Fibroblast of the aortic adventitia (primary cell): ENCODE results near the gene EEF2. TPM values are rescaled to one million over a fixed set of nuclear protein-coding genes. Genes with fewer than 3 reads are reported as not detected.
"Not testable (repeated sequence)": the region's sequence is repeated elsewhere in the genome, so short reads cannot be mapped to it uniquely, and the experiment has no call there.

ENCODE experiments used
- DNase-seq: peaks from one replicate; pipeline ENCODE4 v3.0.0-alpha.2; 2010; ENCODE audit warnings: low read depth
- H3K4me3 ChIP-seq: 2 replicates; pipeline ENCODE4 v1.5.1; 2011; ENCODE audit warnings: low read depth, mild to moderate bottlenecking, control low read depth, low read length, moderate library complexity
- CTCF ChIP-seq: IDR thresholded peaks from 2 replicates; pipeline ENCODE4 v1.5.1; 2011; ENCODE audit warnings: mild to moderate bottlenecking, low read length, control low read depth, inconsistent platforms; ENCODE audit not compliant: insufficient read depth
- total RNA-seq: library from RNA; depleted of rRNA; stranded (reverse); fragments of >200 nt; gene quantifications from 2 replicates; pipeline ENCODE4 v1.2.3, GENCODE V29; 2012; ENCODE audit warnings: low replicate concordance

EEF2 gene
- total RNA-seq, 1 donor = 1,964 TPM

- H3K4me3 ChIP-seq = no peak overlapping the region
- DNase-seq = no peak
- TF ChIP-seq CTCF = no peak
Measured at GRCh38 chr19:4014541-4015491, 29.6 kb upstream of the EEF2 start.

- DNase-seq = no peak
- TF ChIP-seq CTCF = no peak
- no peak overlapping the region for H3K4me3 ChIP-seq
Measured at GRCh38 chr19:4013886-4014540, 28.8 kb upstream of the EEF2 start.

DNA sequence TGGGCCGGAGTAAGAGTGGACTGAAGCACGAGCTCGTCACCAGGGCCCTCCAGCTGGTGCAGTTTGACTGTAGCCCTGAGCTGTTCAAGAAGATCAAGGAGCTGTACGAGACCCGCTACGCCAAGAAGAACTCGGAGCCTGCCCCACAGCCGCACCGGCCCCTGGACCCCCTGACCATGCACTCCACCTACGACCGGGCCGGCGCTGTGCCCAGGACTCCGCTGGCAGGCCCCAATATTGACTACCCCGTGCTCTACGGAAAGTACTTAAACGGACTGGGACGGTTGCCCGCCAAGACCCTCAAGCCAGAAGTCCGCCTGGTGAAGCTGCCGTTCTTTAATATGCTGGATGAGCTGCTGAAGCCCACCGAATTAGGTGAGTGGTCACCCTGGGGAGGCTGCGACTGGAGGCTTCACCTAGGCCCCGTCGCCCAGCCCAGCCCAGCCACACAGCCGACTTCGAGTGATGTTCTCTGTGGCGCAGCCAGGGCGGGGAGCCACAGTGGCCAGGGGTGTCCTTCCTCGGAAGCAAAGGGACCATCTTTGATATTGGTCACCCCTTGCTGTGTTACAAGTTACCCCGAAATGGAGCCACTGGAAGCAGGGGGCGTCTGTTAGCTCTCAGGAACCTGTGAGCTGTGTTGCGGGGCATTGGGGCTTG is 27.8 kb upstream of the EEF2 start:
- no peak for TF ChIP-seq CTCF
- no peak for DNase-seq

DNA sequence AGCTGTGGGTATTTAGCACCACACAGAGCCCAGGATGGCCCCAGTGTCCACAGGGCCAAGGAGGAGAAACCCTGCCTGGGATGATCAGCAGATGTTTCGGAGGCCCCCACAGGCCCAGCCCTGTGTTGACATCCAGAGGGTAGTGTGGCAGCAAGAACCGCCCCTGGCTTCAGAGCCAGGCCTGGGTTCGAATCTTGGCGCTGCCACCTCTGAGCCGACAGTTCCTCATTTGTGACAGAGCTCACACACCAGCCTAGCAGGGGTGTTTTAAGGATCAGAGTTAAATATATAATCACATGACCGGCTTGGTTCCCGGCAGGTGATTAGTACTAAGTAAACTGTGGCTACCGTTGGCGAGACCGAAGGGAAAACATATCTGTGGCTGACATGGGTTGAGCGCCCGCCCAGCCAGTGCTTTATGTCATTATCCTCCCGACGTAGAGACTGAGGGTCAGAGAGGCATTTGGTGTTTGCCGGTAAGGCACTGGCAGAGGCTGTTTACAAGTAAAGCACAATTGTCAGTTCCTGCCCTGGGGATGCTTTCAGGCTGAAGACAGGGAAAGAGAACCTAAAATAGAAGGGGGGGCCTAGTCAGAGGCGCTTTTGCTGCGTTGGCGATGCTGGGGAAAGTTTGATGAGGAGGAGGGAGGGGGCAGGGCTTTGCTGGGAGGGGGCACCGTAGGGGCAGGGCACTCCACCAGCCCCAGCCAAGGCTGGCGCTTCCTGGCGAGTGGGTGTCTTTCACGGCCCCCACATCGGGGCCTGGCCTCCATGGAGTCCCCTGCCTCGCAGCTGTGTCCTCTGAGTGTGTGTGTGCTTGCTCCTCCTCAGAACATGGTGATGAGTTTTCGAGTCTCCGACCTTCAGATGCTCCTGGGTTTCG is 27.1 kb upstream of the EEF2 start:
- no peak for DNase-seq
- no peak overlapping the region for H3K4me3 ChIP-seq
- no peak for TF ChIP-seq CTCF

More for the DNA sequence above, 27.8 kb upstream of the EEF2 start:
- no peak overlapping the region for H3K4me3 ChIP-seq

GRCh38 chr19:4011430-4011829 is 26.2 kb upstream of the EEF2 start:
- DNase-seq, H3K4me3 ChIP-seq: not testable (repeated sequence)

GRCh38 chr19:4010808-4011110 is 25.5 kb upstream of the EEF2 start:
- no peak overlapping the region for H3K4me3 ChIP-seq
- no peak for DNase-seq
- no peak for TF ChIP-seq CTCF
